A673 (cell line): ENCODE results near the gene SNAP91. TPM values are rescaled to one million over a fixed set of nuclear protein-coding genes. Genes with fewer than 3 reads are reported as not detected.

Source experiments
- BruUV-seq: library from RNA; stranded (reverse); fragments of 400-500 nt; replicated peaks from 2 replicates; lab custom pipeline; 2021; lab: Mats Ljungman, UMichigan
- CTCF ChIA-PET: fragments of 300-600 bp; sonication (Branson Sonifier 250); formaldehyde crosslinking; loops from one replicate; lab custom pipeline; 2022; ENCODE audit warnings: antibody characterized with exemption; lab: Charles Lee
- POLR2A ChIA-PET: fragments of 300-600 bp; sonication (Branson Sonifier 250); formaldehyde crosslinking; loops from one replicate; lab custom pipeline; 2022; ENCODE audit warnings: antibody characterized with exemption; ENCODE audit not compliant: low non-redundant PET; lab: Charles Lee
- DNase-seq: peaks from one replicate; pipeline ENCODE4 v3.0.0-alpha.2; 2015; ENCODE audit warnings: low spot score
- H3K27ac ChIP-seq: fragments of 200-600 bp; sonication (generic); 2 replicates; pipeline ENCODE4 v1.5.1; 2016; ENCODE audit warnings: mixed run types, low read depth, mild to moderate bottlenecking, mixed read lengths, antibody characterized with exemption, low read length; ENCODE audit not compliant: poor library complexity, severe bottlenecking
- H3K27me3 ChIP-seq: fragments of 200-600 bp; sonication (generic); replicated peaks from 2 replicates; pipeline ENCODE4 v1.6.1; 2017; ENCODE audit warnings: mixed run types, low read depth, mild to moderate bottlenecking, mixed read lengths, antibody characterized with exemption, low read length; ENCODE audit not compliant: insufficient read depth, poor library complexity
- H3K36me3 ChIP-seq: fragments of 200-600 bp; sonication (generic); 2 replicates; pipeline ENCODE4 v1.6.1; 2016; ENCODE audit warnings: mixed run types, mild to moderate bottlenecking, mixed read lengths, antibody characterized with exemption, low read length; ENCODE audit not compliant: insufficient read depth, poor library complexity, severe bottlenecking
- H3K4me1 ChIP-seq: fragments of 200-600 bp; sonication (generic); 2 replicates; pipeline ENCODE4 v1.6.1; 2017; ENCODE audit warnings: mixed run types, mild to moderate bottlenecking, mixed read lengths, antibody characterized with exemption, low read length; ENCODE audit not compliant: insufficient read depth, poor library complexity, severe bottlenecking
- H3K4me3 ChIP-seq: fragments of 200-600 bp; sonication (generic); 2 replicates; pipeline ENCODE4 v1.5.1; 2016; ENCODE audit warnings: low read depth, mixed run types, mild to moderate bottlenecking, mixed read lengths, low read length; ENCODE audit not compliant: poor library complexity, severe bottlenecking
- H3K9me3 ChIP-seq: fragments of 200-600 bp; sonication (generic); 2 replicates; pipeline ENCODE4 v1.6.1; 2016; ENCODE audit warnings: mixed run types, low read depth, mild to moderate bottlenecking, mixed read lengths, antibody characterized with exemption, low read length; ENCODE audit not compliant: poor library complexity, severe bottlenecking
- CTCF ChIP-seq: fragments of 300-800, 200-600 bp; sonication (generic); conservative IDR thresholded peaks from 2 replicates; pipeline ENCODE4 v1.5.1; 2017; ENCODE audit warnings: low read depth, mild to moderate bottlenecking, antibody characterized with exemption, low read length, moderate library complexity, mixed read lengths
- EZH2 ChIP-seq: fragments of 200-600 bp; sonication (generic); IDR thresholded peaks from 2 replicates; pipeline ENCODE4 v1.6.1; 2017; ENCODE audit warnings: borderline replicate concordance, low read depth, mild to moderate bottlenecking, mixed read lengths, antibody characterized with exemption, low read length; ENCODE audit not compliant: poor library complexity, severe bottlenecking
- intact Hi-C: fragments of 100-400 bp; cut with micrococcal nuclease; formaldehyde crosslinking; loops from one replicate; pipeline ENCODE4 v1.10.0; 2022; ENCODE audit not compliant: unreplicated experiment
- total RNA-seq: library from RNA; stranded (reverse); gene quantifications from 2 replicates; pipeline ENCODE4 v1.2.3, GENCODE V29; 2021

Gene SNAP91
- total RNA-seq, 1 experiment from 2014 or later: 0.62 TPM

DNA sequence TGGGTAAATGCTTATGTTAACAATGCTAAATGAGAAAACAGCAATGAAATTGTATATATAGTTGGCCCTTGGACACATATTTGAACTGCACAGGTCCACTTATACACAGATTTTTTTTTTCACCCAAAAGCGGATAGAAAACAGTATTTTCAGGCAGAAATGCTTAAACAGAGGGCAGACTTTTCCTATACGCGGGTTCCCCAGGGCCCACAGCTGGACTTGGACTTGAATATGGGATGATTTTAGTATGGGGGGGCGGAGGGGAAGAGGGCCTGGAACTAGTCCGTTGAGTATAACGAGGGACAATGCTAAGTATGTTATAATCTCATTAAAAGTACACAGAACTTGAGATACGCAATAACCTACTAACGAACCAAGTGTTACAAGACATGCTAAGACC lies 197.6 kb downstream of the SNAP91 start:
- POLR2A ChIA-PET: no interaction called here
- CTCF ChIA-PET: interaction anchor here (0.8 to 1.0 kb wide), 2 partner anchors 25 to 290 kb away, joined by 3 read pairs; no protein-coding TSS in a partner anchor
- TF ChIP-seq EZH2: no peak
- TF ChIP-seq CTCF: no peak
- DNase-seq: no peak
- H3K4me1 ChIP-seq: peaks cover 14% of the 10 kb centered on the region
- no peaks in the 10 kb centered on the region for H3K9me3 ChIP-seq
- no peaks in the 10 kb centered on the region for H3K27me3 ChIP-seq
- H3K4me3 ChIP-seq: peak overlapping the region; percentile 64
- H3K36me3 ChIP-seq: no peaks in the 10 kb centered on the region
- intact Hi-C loops: loop anchor here (1.0 to 10.0 kb wide), 2 partner anchors 141 to 1256 kb away; no protein-coding TSS in a partner anchor
- H3K27ac ChIP-seq: no peak overlapping the region
- BruUV-seq: no TSS peak

DNA sequence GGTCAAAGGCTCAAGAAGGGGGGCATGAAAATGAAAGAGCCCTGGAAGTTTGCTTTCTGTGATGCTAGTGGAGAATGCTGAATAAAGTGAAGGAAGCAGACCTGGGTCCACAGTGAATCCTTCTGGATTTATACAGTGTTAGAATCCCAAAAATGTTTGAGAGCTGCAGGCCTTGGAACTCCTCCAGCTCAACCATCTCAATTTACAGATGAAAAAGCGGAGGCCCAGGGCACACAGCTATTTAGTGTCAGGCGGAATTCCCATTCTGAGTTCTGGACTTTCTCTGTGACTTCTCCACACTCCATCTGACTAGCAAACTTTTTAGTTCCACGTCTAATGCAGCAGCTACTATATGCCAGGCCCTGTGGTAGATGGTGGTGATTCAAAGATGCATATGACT lies 198.1 kb downstream of the SNAP91 start:
- CTCF ChIA-PET: interaction anchor here (0.8 to 1.0 kb wide), 2 partner anchors 25 to 290 kb away, joined by 3 read pairs; no protein-coding TSS in a partner anchor
- H3K9me3 ChIP-seq: no peaks in the 10 kb centered on the region
- BruUV-seq: no TSS peak
- POLR2A ChIA-PET: no interaction called here
- peaks cover 14% of the 10 kb centered on the region for H3K4me1 ChIP-seq
- H3K4me3 ChIP-seq: no peak overlapping the region
- no peak for DNase-seq
- no peaks in the 10 kb centered on the region for H3K27me3 ChIP-seq
- intact Hi-C loops: loop anchor here (1.0 to 10.0 kb wide), 2 partner anchors 140 to 1256 kb away; no protein-coding TSS in a partner anchor
- no peaks in the 10 kb centered on the region for H3K36me3 ChIP-seq
- TF ChIP-seq CTCF: no peak
- no peak overlapping the region for H3K27ac ChIP-seq

GRCh38 chr6:83509441-83509840 lies 199.5 kb downstream of the SNAP91 start:
- intact Hi-C loops: no loop called here
- H3K4me3 ChIP-seq: no peak overlapping the region
- H3K9me3 ChIP-seq: no peaks in the 10 kb centered on the region
- no peaks in the 10 kb centered on the region for H3K36me3 ChIP-seq
- BruUV-seq: no TSS peak
- H3K27ac ChIP-seq: no peak overlapping the region
- no peak for DNase-seq
- peaks cover 14% of the 10 kb centered on the region for H3K4me1 ChIP-seq
- CTCF ChIA-PET: no interaction called here
- POLR2A ChIA-PET: no interaction called here
- no peaks in the 10 kb centered on the region for H3K27me3 ChIP-seq
- no peak for TF ChIP-seq EZH2
- TF ChIP-seq CTCF: no peak
